BLaER1 treated with 17β-estradiol and CSF1 and Interleukin-3, amounts not matched to agents 10 nM and 100 nM (cell line): Measurements from ENCODE around the gene CHD9NB.
A peak's percentile ranks its signal among the peaks of the same experiment; 100 is the strongest.
"Not testable (repeated sequence)": the region's sequence is repeated elsewhere in the genome, so short reads cannot be mapped to it uniquely, and the experiment has no call there.

Source experiments
- H3K27ac ChIP-seq, 11 experiments: shearing (Covaris generic); formaldehyde crosslinking; 2 replicates each; pipeline ENCODE4 v1.8.1; 2022
- H3K27me3 ChIP-seq, 11 experiments: shearing (Covaris generic); formaldehyde crosslinking; 2 replicates each; pipeline ENCODE4 v1.8.1; 2022
- H3K36me3 ChIP-seq, 11 experiments: shearing (Covaris generic); formaldehyde crosslinking; 2 replicates each; pipeline ENCODE4 v1.8.1; 2022
- H3K4me1 ChIP-seq, 10 experiments: shearing (Covaris generic); formaldehyde crosslinking; 2 replicates each; pipeline ENCODE4 v1.8.1; 2022
- H3K4me2 ChIP-seq, 11 experiments: shearing (Covaris generic); formaldehyde crosslinking; 2 replicates each; pipeline ENCODE4 v1.8.1; 2022
- H3K4me3 ChIP-seq, 10 experiments: shearing (Covaris generic); formaldehyde crosslinking; 2 replicates each; pipeline ENCODE4 v1.8.1; 2022
- H3K9ac ChIP-seq, 11 experiments: shearing (Covaris generic); formaldehyde crosslinking; 2 replicates each; pipeline ENCODE4 v1.8.1; 2022
- H3K9me3 ChIP-seq, 11 experiments: shearing (Covaris generic); formaldehyde crosslinking; replicated peaks in 1 of 11; 2 replicates each; pipeline ENCODE4 v1.8.1; 2022
- H4K20me1 ChIP-seq, 11 experiments: shearing (Covaris generic); formaldehyde crosslinking; 2 replicates each; pipeline ENCODE4 v1.8.1; 2022
- Cebpa-rat ChIP-seq, 11 experiments: shearing (Covaris generic); IDR thresholded peaks; 2 replicates each; pipeline ENCODE4 v1.8.1; 2022

The CHD9NB gene

GRCh38 chr16:53081032-53081424, 28.3 kb upstream of the CHD9NB start:
- Histone ChIP-seq H3K9me3 (peaks cover 0 to 9% (median 0%) of the 10 kb centered on the region in 11 experiments; a peak in 6 of 22 replicates), H4K20me1 (no peaks in the 10 kb centered on the region; a peak in 2 of 22 replicates), H3K4me1 (peaks cover 37 to 83% (median 70%) of the 10 kb centered on the region in 10 experiments), H3K4me3 (no peak overlapping the region), H3K27me3 (no peaks in the 10 kb centered on the region), H3K9ac (no peak overlapping the region), H3K27ac (peak overlapping the region in 1 of 11 experiments; percentile 4; a peak in 1 of 22 replicates), H3K4me2 (peak overlapping the region in 5 of 11 experiments; percentile 10 to 36 (median 27); a peak in 2 of 22 replicates), H3K36me3 (peaks cover 0 to 31% (median 3%) of the 10 kb centered on the region in 11 experiments; a peak in 8 of 22 replicates)
- TF ChIP-seq Cebpa-rat (IDR thresholded peaks at IDR 0.05): no peak

GRCh38 chr16:53080345-53081031, 27.8 kb upstream of the CHD9NB start:
- Histone ChIP-seq H3K27ac (peak overlapping the region in 2 of 11 experiments; percentile 4 to 30; a peak in 1 of 22 replicates), H3K9ac (no peak overlapping the region), H3K4me3 (no peak overlapping the region), H4K20me1 (no peaks in the 10 kb centered on the region; a peak in 2 of 22 replicates), H3K9me3 (peaks cover 2 to 14% (median 5%) of the 10 kb centered on the region in 11 experiments; a peak in 20 of 22 replicates), H3K27me3 (no peaks in the 10 kb centered on the region), H3K36me3 (peaks cover 0 to 37% (median 7%) of the 10 kb centered on the region in 11 experiments; a peak in 16 of 22 replicates), H3K4me1 (peaks cover 36 to 77% (median 65%) of the 10 kb centered on the region in 10 experiments), H3K4me2 (peak overlapping the region in 6 of 11 experiments; percentile 10 to 36 (median 26); a peak in 6 of 22 replicates)
- TF ChIP-seq Cebpa-rat (IDR thresholded peaks at IDR 0.05): no peak

GRCh38 chr16:53078765-53079485, 26.2 kb upstream of the CHD9NB start:
- Histone ChIP-seq H3K36me3 (peaks cover 0 to 51% (median 21%) of the 10 kb centered on the region in 11 experiments; a peak in 19 of 22 replicates), H3K4me2 (peak overlapping the region in 2 of 11 experiments; percentile 10 to 12; a peak in 3 of 22 replicates), H3K27me3 (no peaks in the 10 kb centered on the region), H3K27ac (peak overlapping the region in 1 of 11 experiments; percentile 12; a peak in 1 of 22 replicates), H3K9me3 (peaks cover 17 to 30% (median 21%) of the 10 kb centered on the region in 11 experiments), H3K4me3 (no peak overlapping the region), H3K9ac (no peak overlapping the region), H3K4me1 (peaks cover 30 to 62% (median 49%) of the 10 kb centered on the region in 10 experiments), H4K20me1 (no peaks in the 10 kb centered on the region; a peak in 2 of 22 replicates)
- no peak for TF ChIP-seq Cebpa-rat (IDR thresholded peaks at IDR 0.05)

GRCh38 chr16:53078247-53078646, 25.6 kb upstream of the CHD9NB start:
- peaks cover 24 to 37% (median 28%) of the 10 kb centered on the region in 11 experiments for H3K9me3 ChIP-seq
- H3K4me1 ChIP-seq: peaks cover 30 to 58% (median 45%) of the 10 kb centered on the region in 10 experiments
- H3K4me3 ChIP-seq: no peak overlapping the region
- H4K20me1 ChIP-seq: no peaks in the 10 kb centered on the region; a peak in 2 of 22 replicates
- H3K4me2 ChIP-seq: no peak overlapping the region; a peak in 1 of 22 replicates
- no peak for TF ChIP-seq Cebpa-rat (IDR thresholded peaks at IDR 0.05)
- no peaks in the 10 kb centered on the region for H3K27me3 ChIP-seq
- peaks cover 3 to 51% (median 26%) of the 10 kb centered on the region in 11 experiments; a peak in 20 of 22 replicates for H3K36me3 ChIP-seq
- no peak overlapping the region for H3K27ac ChIP-seq
- H3K9ac ChIP-seq: no peak overlapping the region

GRCh38 chr16:53075461-53075860, 22.8 kb upstream of the CHD9NB start:
- Histone ChIP-seq H3K9me3 (peaks cover 26 to 40% (median 33%) of the 10 kb centered on the region in 11 experiments), H3K4me1 (peaks cover 42 to 65% (median 53%) of the 10 kb centered on the region in 10 experiments), H3K36me3 (peaks cover 3 to 55% (median 28%) of the 10 kb centered on the region in 11 experiments; a peak in 20 of 22 replicates), H3K4me2 (peak overlapping the region in 2 of 11 experiments; percentile 26 to 37; a peak in 1 of 22 replicates)
- H3K9ac ChIP-seq, H3K27me3 ChIP-seq, H4K20me1 ChIP-seq, H3K27ac ChIP-seq, H3K4me3 ChIP-seq: not testable (repeated sequence)

- Histone ChIP-seq H3K4me3 (peak overlapping the region in 1 of 10 experiments; percentile 7; a peak in 2 of 20 replicates), H3K36me3 (peaks cover 3 to 52% (median 30%) of the 10 kb centered on the region in 11 experiments; a peak in 20 of 22 replicates), H3K4me1 (peaks cover 49 to 65% (median 59%) of the 10 kb centered on the region in 10 experiments), H3K9me3 (peaks cover 26 to 40% (median 33%) of the 10 kb centered on the region in 11 experiments)
- H3K27me3 ChIP-seq, H3K27ac ChIP-seq, H3K4me2 ChIP-seq, H4K20me1 ChIP-seq, H3K9ac ChIP-seq: not testable (repeated sequence)
Measured at GRCh38 chr16:53074296-53074695, 21.6 kb upstream of the CHD9NB start.

- Histone ChIP-seq H3K27me3 (no peaks in the 10 kb centered on the region), H3K4me1 (peaks cover 48 to 71% (median 65%) of the 10 kb centered on the region in 10 experiments), H3K4me2 (peak overlapping the region in 6 of 11 experiments; percentile 80 to 97 (median 88); a peak in 7 of 22 replicates), H3K36me3 (peaks cover 7 to 55% (median 43%) of the 10 kb centered on the region in 11 experiments; a peak in 21 of 22 replicates), H3K27ac (peak overlapping the region in 5 of 11 experiments; percentile 34 to 83 (median 80); a peak in 8 of 22 replicates), H3K9ac (no peak overlapping the region), H3K9me3 (peaks cover 26 to 40% (median 33%) of the 10 kb centered on the region in 11 experiments), H4K20me1 (peaks cover 0 to 4% (median 0%) of the 10 kb centered on the region in 11 experiments; a peak in 1 of 22 replicates), H3K4me3 (peak overlapping the region in 1 of 10 experiments; percentile 8; a peak in 1 of 20 replicates)
- no peak for TF ChIP-seq Cebpa-rat (IDR thresholded peaks at IDR 0.05)
Measured at GRCh38 chr16:53073022-53073421, 20.3 kb upstream of the CHD9NB start.

- Histone ChIP-seq H3K9me3 (peaks cover 26 to 39% (median 33%) of the 10 kb centered on the region in 11 experiments), H3K27ac (peak overlapping the region in 9 of 11 experiments; percentile 53 to 83 (median 79); a peak in 19 of 22 replicates), H3K9ac (peak overlapping the region in 9 of 11 experiments; percentile 26 to 77 (median 64); a peak in 17 of 22 replicates), H4K20me1 (peaks cover 0 to 6% (median 0%) of the 10 kb centered on the region in 11 experiments; a peak in 1 of 22 replicates), H3K27me3 (no peaks in the 10 kb centered on the region), H3K36me3 (peaks cover 7 to 66% (median 49%) of the 10 kb centered on the region in 11 experiments; a peak in 21 of 22 replicates), H3K4me2 (peak overlapping the region; percentile 80 to 97 (median 86)), H3K4me1 (peaks cover 43 to 67% (median 58%) of the 10 kb centered on the region in 10 experiments), H3K4me3 (peak overlapping the region in 9 of 10 experiments; percentile 4 to 59 (median 50); a peak in 15 of 20 replicates)
- peak in 2 of 11 experiments; percentile 10 to 33; a peak in 1 of 22 replicates for TF ChIP-seq Cebpa-rat (IDR thresholded peaks at IDR 0.05)
Measured at GRCh38 chr16:53071748-53072301, 19.1 kb upstream of the CHD9NB start.
